Measurements from ENCODE around the gene DMKN.

Gene DMKN

DNA sequence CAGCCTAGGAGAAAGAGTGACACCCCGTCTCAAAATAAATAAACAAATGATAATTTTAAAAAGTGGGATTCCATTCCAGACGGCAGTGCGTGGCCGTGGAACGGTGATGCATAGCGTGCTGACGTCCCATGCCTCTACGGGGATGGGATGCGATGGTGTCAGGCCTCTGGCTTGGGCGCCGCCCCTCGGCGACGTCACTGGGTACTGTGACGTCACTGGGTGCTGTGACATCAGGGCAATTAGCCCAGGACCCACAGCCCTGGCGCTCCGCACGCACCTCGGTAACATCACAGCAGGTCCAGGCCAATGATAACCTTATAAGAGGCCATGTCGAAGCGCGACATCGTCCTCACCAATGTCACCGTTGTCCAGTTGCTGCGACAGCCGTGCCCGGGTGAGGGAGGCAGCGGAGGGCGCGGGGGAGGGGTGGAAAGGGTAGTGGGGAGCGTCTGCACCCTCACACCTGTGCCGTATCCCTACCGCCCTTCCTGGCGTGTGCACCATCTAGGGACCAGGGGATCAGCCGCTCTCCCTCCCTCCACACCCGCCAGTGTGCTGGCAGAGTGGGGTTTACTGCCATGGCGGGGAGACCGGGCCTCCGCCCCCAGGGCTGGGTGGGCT, 19.9 kb upstream of the DMKN start, which contains the start of gene GAPDHS:
GAPDHS (plus strand) TSS at position 256 of the 621 bp plus-strand sequence; CDS start at position 328, 72 bp downstream.
- peak within 1 kb of the TSS; percentile 8 for H3K4me3 ChIP-seq (ENCODE audit: low read length)
- no peak for DNase-seq (ENCODE audit: low read depth)
- TF ChIP-seq, protein P1, sequence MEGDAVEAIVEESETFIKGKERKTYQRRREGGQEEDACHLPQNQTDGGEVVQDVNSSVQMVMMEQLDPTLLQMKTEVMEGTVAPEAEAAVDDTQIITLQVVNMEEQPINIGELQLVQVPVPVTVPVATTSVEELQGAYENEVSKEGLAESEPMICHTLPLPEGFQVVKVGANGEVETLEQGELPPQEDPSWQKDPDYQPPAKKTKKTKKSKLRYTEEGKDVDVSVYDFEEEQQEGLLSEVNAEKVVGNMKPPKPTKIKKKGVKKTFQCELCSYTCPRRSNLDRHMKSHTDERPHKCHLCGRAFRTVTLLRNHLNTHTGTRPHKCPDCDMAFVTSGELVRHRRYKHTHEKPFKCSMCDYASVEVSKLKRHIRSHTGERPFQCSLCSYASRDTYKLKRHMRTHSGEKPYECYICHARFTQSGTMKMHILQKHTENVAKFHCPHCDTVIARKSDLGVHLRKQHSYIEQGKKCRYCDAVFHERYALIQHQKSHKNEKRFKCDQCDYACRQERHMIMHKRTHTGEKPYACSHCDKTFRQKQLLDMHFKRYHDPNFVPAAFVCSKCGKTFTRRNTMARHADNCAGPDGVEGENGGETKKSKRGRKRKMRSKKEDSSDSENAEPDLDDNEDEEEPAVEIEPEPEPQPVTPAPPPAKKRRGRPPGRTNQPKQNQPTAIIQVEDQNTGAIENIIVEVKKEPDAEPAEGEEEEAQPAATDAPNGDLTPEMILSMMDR (conservative IDR thresholded peaks at IDR 0.05; ENCODE audit: low read depth, low read length) = no peak

DNA sequence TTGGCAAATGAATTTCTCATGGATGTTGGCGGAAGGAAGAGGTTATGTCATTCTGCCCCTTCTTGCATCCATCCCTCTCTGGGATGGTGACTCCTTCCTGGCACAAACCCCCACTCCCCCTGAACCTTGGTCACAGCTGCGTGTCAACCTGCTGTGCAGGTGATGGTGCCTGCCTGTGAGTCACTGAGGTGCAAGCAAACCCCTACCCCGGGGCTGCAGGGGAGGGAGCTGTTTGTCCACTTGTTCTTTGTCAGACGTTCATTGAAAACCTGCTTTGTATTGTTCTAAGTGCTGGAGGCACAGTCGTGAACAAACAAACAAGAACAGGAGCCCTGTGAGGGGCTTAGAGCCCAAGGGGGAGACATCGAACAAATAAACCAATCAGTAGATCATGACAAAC, 17.8 kb upstream of the DMKN start:
- DNase-seq (ENCODE audit: low read depth) = no peak
- H3K4me3 ChIP-seq (ENCODE audit: low read length) = no peak overlapping the region
- TF ChIP-seq, protein P1 (conservative IDR thresholded peaks at IDR 0.05; ENCODE audit: low read depth, low read length) = no peak

DNA sequence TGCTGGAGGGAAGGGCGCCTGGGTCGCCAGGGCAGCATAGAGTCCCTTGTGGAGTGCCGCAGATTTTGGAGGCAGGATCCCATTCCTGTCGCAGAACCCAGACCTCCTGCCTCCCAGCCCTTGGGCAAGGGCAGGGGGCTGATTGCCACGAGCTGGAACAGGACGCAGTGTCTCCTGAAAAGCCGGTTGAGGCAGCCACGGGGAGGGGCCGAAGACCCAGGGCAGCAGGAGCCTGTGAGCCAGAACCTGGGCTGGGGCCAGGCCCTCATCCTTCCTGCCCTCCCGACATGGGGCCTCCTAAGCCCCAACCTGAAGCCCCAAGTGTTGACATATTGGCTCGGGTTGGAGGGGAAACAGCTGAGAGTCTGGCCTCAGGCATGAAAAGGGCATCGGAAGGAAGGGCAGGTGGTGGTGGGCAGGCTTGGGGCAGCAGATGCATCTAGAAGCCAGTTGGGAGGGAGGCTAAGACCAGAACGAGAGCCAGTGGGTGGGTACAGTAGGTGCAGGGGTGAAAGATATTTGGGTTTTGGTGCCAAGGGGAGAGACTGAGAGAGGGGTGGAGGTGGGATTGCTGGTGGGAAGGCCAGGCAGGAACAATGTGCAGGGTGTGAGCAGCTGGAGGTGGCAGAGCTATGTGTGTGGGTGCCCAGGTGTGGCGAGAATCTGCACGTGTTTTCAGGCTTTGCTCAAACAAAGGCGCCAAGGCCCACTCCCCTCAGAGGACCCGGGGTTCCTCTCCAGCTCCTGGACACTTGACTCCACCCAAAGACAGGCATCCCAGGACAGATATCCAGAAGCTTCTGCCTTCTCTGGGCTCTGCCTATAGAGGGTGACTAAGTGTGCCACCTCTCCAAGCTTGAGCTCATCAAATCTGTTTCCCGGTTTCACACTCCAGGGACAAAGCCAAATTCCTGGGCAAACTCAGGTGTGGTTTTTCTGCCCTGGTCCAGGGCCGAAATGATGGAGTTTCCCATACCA, 16.1 kb upstream of the DMKN start:
- TF ChIP-seq, protein P1 (conservative IDR thresholded peaks at IDR 0.05; ENCODE audit: low read depth, low read length) = no peak
- DNase-seq (ENCODE audit: low read depth) = no peak
- H3K4me3 ChIP-seq (ENCODE audit: low read length) = no peak overlapping the region

DNA sequence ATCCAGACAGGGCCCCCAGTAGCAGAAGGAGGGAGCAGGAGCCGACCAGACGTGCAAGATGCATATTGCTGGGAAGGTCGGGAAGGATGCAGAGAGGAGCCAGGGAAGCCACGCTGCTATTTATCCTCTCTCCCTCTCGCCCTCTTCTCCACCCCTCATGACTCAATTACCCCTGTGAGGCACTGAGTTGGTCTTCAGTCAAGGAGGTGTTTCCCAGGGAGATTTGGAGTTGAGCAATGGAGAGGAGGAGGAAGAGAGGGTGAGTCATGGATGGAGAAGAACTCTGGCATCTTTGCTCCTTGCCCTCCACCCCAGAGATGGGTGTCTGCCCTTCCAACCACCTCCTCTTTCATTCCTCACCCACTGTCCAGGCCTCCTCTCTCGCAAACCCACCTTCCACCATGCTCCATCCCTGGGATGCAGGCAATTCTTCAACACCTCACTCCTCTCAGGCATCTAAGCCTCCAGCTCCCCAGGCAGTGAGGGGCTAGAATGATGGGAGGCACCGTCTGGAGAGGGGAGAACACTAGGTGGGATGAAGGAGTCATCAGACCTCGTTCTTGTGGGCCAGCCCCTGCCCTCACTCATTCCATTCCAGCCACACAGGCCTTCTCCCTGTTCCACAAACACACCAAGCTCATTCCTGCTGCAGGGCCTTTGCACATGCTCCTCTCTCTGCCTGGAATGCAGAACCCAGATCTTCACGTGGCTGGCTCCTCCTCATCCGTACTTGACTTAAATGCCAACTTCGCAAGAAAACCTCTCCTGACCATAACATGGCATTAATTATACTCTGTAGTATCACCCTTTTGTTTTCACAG, 15.0 kb upstream of the DMKN start, which contains the start of gene SBSN:
SBSN (minus strand) TSS at position 94 of the 821 bp plus-strand sequence; CDS start at position 64, 30 bp downstream.
- DNase-seq (ENCODE audit: low read depth) = no peak
- H3K4me3 ChIP-seq (ENCODE audit: low read length) = no peak within 1 kb of the TSS

DNA sequence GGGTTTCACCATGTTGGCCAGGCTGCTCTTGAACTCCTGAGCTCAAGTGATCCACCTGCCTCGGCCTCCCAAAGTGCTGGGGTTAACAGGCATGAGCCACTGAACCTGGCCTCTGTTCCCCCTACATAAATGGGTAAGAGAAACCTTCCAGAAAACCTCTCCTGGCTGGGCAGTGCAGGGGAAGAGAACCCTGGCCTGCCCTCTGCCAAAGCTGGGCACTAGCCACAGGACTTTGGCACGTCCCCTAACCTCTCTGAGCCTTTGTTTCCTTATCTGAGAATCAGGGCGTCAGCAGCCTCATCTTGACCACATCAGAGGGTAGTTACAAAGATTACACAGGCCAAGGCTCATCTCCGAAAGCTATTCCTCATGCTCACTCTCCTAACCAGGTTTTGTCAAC, 12.4 kb upstream of the DMKN start:
- H3K4me3 ChIP-seq (ENCODE audit: low read length) = no peak overlapping the region
- no peak for DNase-seq (ENCODE audit: low read depth)
- TF ChIP-seq, protein P1 (conservative IDR thresholded peaks at IDR 0.05; ENCODE audit: low read depth, low read length) = no peak

More for the DNA sequence above, 15.0 kb upstream of the DMKN start, which contains the start of gene SBSN:
- TF ChIP-seq, protein P1 (conservative IDR thresholded peaks at IDR 0.05; ENCODE audit: low read depth, low read length) = no peak

DNA sequence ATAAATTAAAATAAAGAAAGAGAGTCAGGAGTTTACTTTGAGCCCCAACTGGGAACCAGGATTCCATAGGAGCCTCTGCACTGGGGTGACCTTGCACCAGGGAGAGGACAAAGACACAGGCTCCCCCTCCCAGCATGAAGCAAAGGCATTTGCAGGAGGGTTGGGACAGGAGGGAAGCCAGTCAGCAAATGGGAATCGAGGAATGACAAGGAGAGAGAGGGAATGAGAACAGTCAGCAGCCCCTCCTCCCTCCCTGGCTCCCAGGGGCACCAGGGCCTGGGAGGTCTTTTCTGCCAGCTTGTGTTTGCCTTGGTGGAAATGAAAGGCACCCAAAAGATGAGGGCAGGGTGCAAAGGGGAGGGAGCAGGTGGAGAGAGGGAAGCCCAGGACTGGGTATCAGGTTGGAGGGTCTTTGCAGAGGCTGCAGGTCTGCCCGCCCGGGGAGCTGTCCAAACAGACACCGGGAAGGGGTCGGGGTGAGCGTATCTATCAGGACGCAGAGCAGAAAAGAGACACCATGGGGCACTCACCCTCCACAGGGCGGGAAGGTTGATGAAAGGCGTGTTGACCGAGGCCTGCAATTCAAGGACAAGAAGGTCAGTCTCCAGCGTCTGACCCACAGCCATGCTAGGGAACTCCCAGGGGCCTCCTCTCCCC, 10.9 kb upstream of the DMKN start:
- no peak overlapping the region for H3K4me3 ChIP-seq (ENCODE audit: low read length)
- TF ChIP-seq, protein P1 (conservative IDR thresholded peaks at IDR 0.05; ENCODE audit: low read depth, low read length) = no peak
- DNase-seq (ENCODE audit: low read depth) = no peak

Measured in retinal pigment epithelial cell (primary cell).